AG20443 (cell line): Measurements from ENCODE around the gene IRGM.

ENCODE experiments used
- DNase-seq: peaks from one replicate; pipeline ENCODE4 v3.0.0; 2012; ENCODE audit warnings: low spot score, mixed read lengths

IRGM gene

GRCh38 chr5:150895431-150896428 lies 49.4 kb downstream of the IRGM start:
- DNase-seq = no peak
